LNCAP (cell line): ENCODE measurements around the gene RNF144A.

Experiments
- TF ChIP-seq, protein P1 (sequence below): fragments of 450-650 bp; IDR thresholded peaks from 2 replicates; pipeline ENCODE4 v1.5.1; 2017; ENCODE audit warnings: mild to moderate bottlenecking

The RNF144A gene

DNA sequence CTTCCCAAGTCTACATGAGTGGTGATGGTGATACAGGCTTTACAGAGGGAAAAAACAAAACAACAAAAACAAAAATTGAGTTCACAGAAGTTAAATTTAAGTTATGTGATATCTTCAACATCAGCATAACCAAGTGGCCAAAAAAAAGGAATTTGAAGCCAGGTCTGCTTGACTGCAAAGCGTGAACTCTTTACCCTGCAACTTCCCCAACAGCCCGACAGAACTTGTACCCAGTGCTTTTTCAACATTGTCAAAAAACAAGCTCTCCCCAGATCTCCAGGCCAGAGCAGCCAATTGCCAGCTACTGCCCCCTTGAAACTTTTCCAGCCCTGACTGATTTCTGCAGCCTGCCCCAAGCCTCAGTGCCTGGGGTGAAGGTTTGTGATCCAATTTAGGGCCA lies 76.7 kb downstream of the RNF144A start:
- TF ChIP-seq, protein P1, sequence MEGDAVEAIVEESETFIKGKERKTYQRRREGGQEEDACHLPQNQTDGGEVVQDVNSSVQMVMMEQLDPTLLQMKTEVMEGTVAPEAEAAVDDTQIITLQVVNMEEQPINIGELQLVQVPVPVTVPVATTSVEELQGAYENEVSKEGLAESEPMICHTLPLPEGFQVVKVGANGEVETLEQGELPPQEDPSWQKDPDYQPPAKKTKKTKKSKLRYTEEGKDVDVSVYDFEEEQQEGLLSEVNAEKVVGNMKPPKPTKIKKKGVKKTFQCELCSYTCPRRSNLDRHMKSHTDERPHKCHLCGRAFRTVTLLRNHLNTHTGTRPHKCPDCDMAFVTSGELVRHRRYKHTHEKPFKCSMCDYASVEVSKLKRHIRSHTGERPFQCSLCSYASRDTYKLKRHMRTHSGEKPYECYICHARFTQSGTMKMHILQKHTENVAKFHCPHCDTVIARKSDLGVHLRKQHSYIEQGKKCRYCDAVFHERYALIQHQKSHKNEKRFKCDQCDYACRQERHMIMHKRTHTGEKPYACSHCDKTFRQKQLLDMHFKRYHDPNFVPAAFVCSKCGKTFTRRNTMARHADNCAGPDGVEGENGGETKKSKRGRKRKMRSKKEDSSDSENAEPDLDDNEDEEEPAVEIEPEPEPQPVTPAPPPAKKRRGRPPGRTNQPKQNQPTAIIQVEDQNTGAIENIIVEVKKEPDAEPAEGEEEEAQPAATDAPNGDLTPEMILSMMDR, result no peak

DNA sequence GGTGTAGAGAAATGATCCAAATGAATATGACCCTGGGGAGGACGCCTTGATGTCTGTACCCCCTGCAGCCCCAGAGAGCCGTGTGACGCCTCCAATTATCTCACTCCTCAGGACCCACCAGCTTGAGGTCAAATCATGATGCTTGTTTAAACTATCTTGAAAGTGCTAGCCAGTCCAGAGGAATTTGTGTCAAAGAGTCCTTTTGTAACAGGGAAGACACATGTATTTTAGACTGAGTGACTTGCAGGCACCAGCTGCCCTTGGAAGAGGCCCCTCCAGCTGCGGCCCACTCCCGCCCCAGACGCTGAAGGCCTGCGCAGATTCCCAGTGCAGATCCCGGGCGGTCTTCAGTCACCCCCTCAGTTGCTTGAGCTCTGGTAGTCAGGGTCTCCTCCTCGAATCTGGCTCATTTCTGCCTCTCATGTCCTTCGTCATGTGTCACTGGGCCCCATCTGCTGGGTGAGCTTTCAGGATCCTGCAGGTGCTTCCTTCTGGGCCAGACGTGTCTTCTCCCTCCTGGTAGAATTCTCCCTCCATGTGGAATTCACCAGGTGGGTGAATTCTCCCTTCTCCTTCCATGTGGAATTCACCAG lies 77.4 kb downstream of the RNF144A start:
- TF ChIP-seq, protein P1, result no peak

DNA sequence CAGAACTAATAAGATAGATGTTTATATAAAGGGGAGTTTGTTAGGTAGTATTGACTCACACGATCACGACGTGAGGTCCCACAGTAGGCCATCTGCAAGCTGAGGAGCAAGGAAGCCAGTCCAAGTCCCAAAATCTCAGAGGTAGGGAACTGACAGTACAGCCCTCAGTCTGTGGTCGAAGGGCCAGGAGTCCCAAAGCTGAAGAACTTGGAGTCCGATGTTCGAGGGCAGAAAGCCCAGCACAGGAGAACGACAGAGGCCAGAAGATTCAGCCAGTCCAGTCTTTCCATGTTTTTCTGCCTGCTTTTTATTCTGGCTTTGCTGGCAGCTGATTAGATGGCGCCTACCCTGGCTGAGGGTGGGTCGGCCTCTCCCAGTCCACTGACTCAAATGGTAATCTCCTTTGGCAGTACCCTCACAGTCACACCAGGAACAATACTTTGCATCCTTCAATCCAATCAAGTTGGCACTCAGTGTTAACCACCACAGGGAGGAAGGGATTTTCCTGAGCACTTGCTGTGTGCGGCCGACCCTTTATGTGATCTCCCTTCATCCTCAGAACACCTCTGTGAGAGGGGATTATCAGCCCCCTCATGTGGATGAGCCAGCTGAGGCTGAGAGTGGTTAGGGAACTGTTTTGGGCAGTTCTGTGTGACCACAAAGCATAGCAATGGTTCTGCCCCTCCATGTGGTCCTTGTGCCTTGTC lies 78.3 kb downstream of the RNF144A start:
- TF ChIP-seq, protein P1, result no peak

DNA sequence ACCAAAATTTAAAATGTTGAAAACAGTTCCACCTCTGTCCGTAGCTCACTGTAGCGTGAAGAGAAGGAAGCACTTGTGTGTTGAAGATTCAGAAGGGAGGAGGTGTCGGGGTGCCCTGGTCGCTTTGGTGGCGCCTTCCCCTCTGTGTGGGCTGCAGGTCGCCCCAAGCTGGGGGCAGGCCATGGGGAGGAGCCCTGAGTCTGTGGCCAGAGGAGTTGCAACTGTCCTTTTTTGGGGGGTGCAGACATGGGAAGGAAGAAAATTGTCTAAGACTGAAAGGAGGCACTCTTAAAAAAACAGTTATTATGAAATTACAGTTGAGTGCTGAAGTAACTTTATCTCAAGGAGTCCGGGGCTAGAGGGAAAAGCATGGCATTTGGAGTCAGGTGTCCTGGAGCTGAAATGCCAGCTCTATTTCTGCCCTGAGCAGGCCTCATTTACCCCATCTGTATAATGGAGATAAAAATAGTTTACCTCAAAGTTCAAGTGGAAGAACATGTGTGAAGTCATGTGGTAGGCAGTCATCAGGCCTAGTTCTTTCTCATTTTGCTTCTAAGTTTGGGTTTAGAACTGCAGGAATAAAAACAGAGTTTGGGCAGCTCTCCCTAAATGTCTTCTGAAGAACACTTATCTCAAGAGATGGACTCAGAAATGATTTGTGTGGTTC lies 82.1 kb downstream of the RNF144A start:
- TF ChIP-seq, protein P1, result no peak

DNA sequence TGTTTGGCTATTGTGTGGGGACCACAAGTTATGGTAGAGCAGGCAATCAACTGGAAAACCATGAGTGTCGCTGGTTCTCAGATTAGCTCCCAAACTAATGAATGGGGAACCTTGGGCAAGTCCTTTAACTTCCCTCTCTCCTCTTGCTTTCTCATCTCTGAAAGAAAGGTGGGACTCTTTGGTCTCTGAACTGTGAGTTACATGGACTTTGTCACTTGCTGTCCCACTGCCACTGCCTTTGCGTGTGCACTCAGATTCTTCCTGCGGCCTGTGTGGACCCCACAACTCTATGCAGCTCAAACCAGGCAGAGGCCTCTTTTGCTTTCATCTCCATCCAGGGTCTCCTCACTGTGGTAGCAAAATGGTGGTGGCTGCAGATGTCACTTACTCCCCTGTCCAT lies 86.7 kb downstream of the RNF144A start:
- TF ChIP-seq, protein P1, result no peak

DNA sequence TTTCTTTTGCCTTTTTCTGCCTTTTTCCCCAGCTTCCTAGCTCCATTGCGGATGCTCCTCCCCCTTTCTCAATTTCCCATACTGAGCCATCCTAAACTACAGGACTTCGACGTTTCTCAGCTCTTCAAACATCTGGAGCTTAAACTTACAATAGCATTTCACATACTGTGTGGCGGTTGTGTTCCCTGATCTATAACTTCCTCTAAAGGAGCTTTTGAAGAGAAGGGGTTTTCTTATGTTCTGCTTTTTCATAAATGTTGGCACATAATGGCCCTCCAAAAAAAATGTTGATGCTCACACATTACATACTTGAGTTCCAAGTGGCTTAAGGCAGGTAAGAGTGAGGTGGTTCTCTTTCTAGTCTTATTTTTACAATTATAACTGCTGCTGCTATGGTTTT lies 87.4 kb downstream of the RNF144A start:
- TF ChIP-seq, protein P1, result no peak

DNA sequence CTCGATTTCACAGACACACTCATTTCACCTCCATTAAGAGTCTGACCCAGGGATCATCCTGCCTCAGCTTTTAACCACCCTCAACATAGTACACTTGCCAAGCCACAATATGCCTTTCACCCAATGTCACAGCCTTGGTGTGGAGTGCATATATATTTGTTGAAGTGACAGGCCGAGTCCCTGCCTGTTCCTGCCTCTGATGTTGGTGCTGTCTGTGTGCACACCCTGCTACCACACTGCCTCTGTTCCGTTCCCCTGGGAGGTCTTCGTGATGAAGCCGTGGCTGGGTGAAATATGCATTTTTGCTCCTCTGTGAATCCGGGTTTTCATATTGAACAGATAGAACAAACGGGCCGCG lies 90.3 kb downstream of the RNF144A start:
- TF ChIP-seq, protein P1, result no peak
